SK-N-SH (cell line): ENCODE results near the gene ADCY5. TPM values are rescaled to one million over a fixed set of nuclear protein-coding genes. Genes with fewer than 3 reads are reported as not detected.

Experiments used
- CTCF ChIA-PET: fragments of 300-600, 350-600 bp; formaldehyde crosslinking; extraction: SDS; loops from one replicate; lab custom pipeline; 2021; lab: Yijun Ruan, JAX
- POLR2A ChIA-PET: fragments of 350-600 bp; sonication (Branson Sonifier 250); formaldehyde crosslinking; extraction: SDS; loops from one replicate; lab custom pipeline; 2020; ENCODE audit warnings: antibody characterized with exemption, inconsistent platforms; lab: Yijun Ruan, JAX
- DNase-seq: peaks from one replicate; pipeline ENCODE4 v3.0.0; 2012
- H2AFZ ChIP-seq: fragments of 200-600 bp; sonication (generic); 2 replicates; pipeline ENCODE4 v1.8.1; 2016; ENCODE audit warnings: antibody characterized with exemption, mild to moderate bottlenecking, low read depth
- H3F3A ChIP-seq: fragments of 200-600 bp; sonication (generic); replicated peaks from 2 replicates; pipeline ENCODE3; 2016; ENCODE audit warnings: antibody characterized with exemption, mild to moderate bottlenecking; ENCODE audit not compliant: insufficient read depth
- H3K27ac ChIP-seq, 2 experiments: fragments of 200-500 bp in 1 of 2; fragments of 200-600 bp in 1 of 2; sonication (Bioruptor generic) in 1 of 2; sonication (generic), shearing (Covaris generic) in 1 of 2; 2 replicates each; pipeline versions ENCODE4 v1.5.1 to v1.6.1; 2014 to 2016; ENCODE audit warnings: low read depth in 2 of 2, inconsistent platforms in 1 of 2, low read length in 1 of 2, mild to moderate bottlenecking in 1 of 2, mixed read lengths in 1 of 2
- H3K27me3 ChIP-seq: fragments of 200-600 bp; sonication (generic), shearing (Covaris generic); 2 replicates; pipeline ENCODE4 v1.6.1; 2016; ENCODE audit warnings: mixed run types; ENCODE audit not compliant: insufficient read depth
- H3K36me3 ChIP-seq, 2 experiments: fragments of 200-500 bp in 1 of 2; fragments of 200-600 bp in 1 of 2; sonication (Bioruptor generic) in 1 of 2; sonication (generic) in 1 of 2; replicated peaks in 1 of 2; 2 replicates each; pipeline versions ENCODE3 to v1.5.1; 2014 to 2016; ENCODE audit warnings: low read length in 1 of 2, mild to moderate bottlenecking in 1 of 2; ENCODE audit not compliant: insufficient read depth in 2 of 2, control insufficient read depth in 1 of 2
- H3K4me1 ChIP-seq, 2 experiments: fragments of 200-500 bp in 1 of 2; fragments of 200-600 bp in 1 of 2; sonication (Bioruptor generic) in 1 of 2; sonication (generic), shearing (Covaris generic) in 1 of 2; 2 replicates each; pipeline versions ENCODE4 v1.5.1 to v1.6.1; 2014 to 2016; ENCODE audit warnings: low read depth in 1 of 2, low read length in 1 of 2, mixed run types in 1 of 2; ENCODE audit not compliant: insufficient read depth in 2 of 2, control insufficient read depth in 1 of 2
- H3K4me2 ChIP-seq: fragments of 200-600 bp; sonication (generic), shearing (Covaris generic); 2 replicates; pipeline ENCODE4 v1.6.1; 2017; ENCODE audit warnings: mixed run types
- H3K4me3 ChIP-seq, 2 experiments: fragments of 200-500 bp in 1 of 2; fragments of 200-600 bp in 1 of 2; sonication (Bioruptor generic) in 1 of 2; sonication (generic), shearing (Covaris generic) in 1 of 2; 2 replicates each; pipeline versions ENCODE4 v1.5.1 to v1.8.1; 2014 to 2016; ENCODE audit warnings: low read depth in 2 of 2, inconsistent platforms in 1 of 2, low read length in 1 of 2, mild to moderate bottlenecking in 1 of 2, mixed read lengths in 1 of 2, moderate library complexity in 1 of 2
- H3K79me2 ChIP-seq: fragments of 200-600 bp; sonication (generic); 2 replicates; pipeline ENCODE4 v1.8.1; 2017; ENCODE audit warnings: mild to moderate bottlenecking; ENCODE audit not compliant: insufficient read depth
- H3K9ac ChIP-seq: fragments of 200-600 bp; sonication (generic); 2 replicates; pipeline ENCODE4 v1.6.1; 2017; ENCODE audit warnings: mixed run types
- H3K9me2 ChIP-seq: fragments of 200-600 bp; sonication (generic); 2 replicates; pipeline ENCODE4 v1.6.1; 2017; ENCODE audit warnings: mixed run types
- H3K9me3 ChIP-seq: fragments of 200-600 bp; sonication (generic); 2 replicates; pipeline ENCODE4 v1.6.1; 2017; ENCODE audit warnings: mixed run types, mild to moderate bottlenecking, moderate library complexity
- H4K20me1 ChIP-seq: fragments of 200-600 bp; sonication (generic); 2 replicates; pipeline ENCODE4 v1.6.1; 2017; ENCODE audit warnings: mild to moderate bottlenecking, mixed run types; ENCODE audit not compliant: insufficient read depth
- CHD2 ChIP-seq: fragments of 150-350 bp; IDR thresholded peaks from 2 replicates; pipeline ENCODE4 v1.6.1; 2018; ENCODE audit warnings: low read length; ENCODE audit not compliant: partially characterized antibody
- EP300 ChIP-seq, 2 experiments: IDR thresholded peaks; 2 replicates each; pipeline versions ENCODE4 v1.4.0 to v1.6.1; 2012; ENCODE audit warnings: borderline replicate concordance in 1 of 2, low read depth in 1 of 2, low read length in 1 of 2
- FOSL2 ChIP-seq: IDR thresholded peaks from 2 replicates; pipeline ENCODE4 v1.4.0; 2012; ENCODE audit warnings: low read depth, mild to moderate bottlenecking, moderate library complexity, borderline replicate concordance
- FOXJ3 ChIP-seq: sonication (generic); formaldehyde crosslinking; IDR thresholded peaks from 2 replicates; pipeline ENCODE4 v1.5.1; 2020; ENCODE audit warnings: mild to moderate bottlenecking, missing genetic modification reagents
- GATA2 ChIP-seq: sonication (generic); formaldehyde crosslinking; IDR thresholded peaks from 2 replicates; pipeline ENCODE4 v1.5.0; 2020; ENCODE audit warnings: mild to moderate bottlenecking, missing genetic modification reagents
- JUND ChIP-seq: IDR thresholded peaks from 2 replicates; pipeline ENCODE4 v1.4.0; 2012
- MEF2A ChIP-seq: IDR thresholded peaks from 2 replicates; pipeline ENCODE4 v1.4.0; 2012; ENCODE audit warnings: low read depth, borderline replicate concordance
- MXI1 ChIP-seq: IDR thresholded peaks from 2 replicates; pipeline ENCODE4 v1.6.1; 2012; ENCODE audit warnings: mild to moderate bottlenecking, low read depth, low read length, improper control_type of control experiment
- NFIC ChIP-seq: IDR thresholded peaks from 2 replicates; pipeline ENCODE4 v1.4.0; 2012; ENCODE audit warnings: borderline replicate concordance
- PBX3 ChIP-seq: IDR thresholded peaks from 2 replicates; pipeline ENCODE4; 2012
- POLR2AphosphoS5 ChIP-seq: IDR thresholded peaks from 2 replicates; pipeline ENCODE4 v1.6.1; 2012; ENCODE audit warnings: low read depth, low read length
- RAD21 ChIP-seq: IDR thresholded peaks from 2 replicates; pipeline ENCODE4 v1.6.1; 2012; ENCODE audit warnings: mild to moderate bottlenecking, low read length
- RFX5 ChIP-seq: IDR thresholded peaks from 2 replicates; pipeline ENCODE4 v1.6.1; 2012; ENCODE audit warnings: mild to moderate bottlenecking, improper control_type of control experiment, low read length
- RXRA ChIP-seq: IDR thresholded peaks from 2 replicates; pipeline ENCODE4 v1.4.0; 2012; ENCODE audit warnings: low read depth, mild to moderate bottlenecking, borderline replicate concordance
- SIN3A ChIP-seq: IDR thresholded peaks from 2 replicates; pipeline ENCODE4 v1.6.1; 2012; ENCODE audit warnings: low read depth, mild to moderate bottlenecking, low read length, moderate library complexity, borderline replicate concordance
- TAF1 ChIP-seq: IDR thresholded peaks from 2 replicates; pipeline ENCODE4 v1.6.1; 2012; ENCODE audit warnings: low read depth, mild to moderate bottlenecking, low read length, moderate library complexity, borderline replicate concordance
- TEAD4 ChIP-seq: IDR thresholded peaks from 2 replicates; pipeline ENCODE4 v1.4.0; 2012; ENCODE audit warnings: mild to moderate bottlenecking, borderline replicate concordance; ENCODE audit not compliant: insufficient read depth
- USF1 ChIP-seq: IDR thresholded peaks from 2 replicates; pipeline ENCODE4 v1.4.0; 2012; ENCODE audit warnings: low read depth, borderline replicate concordance
- USF2 ChIP-seq: fragments of 150-350 bp; IDR thresholded peaks from 2 replicates; pipeline ENCODE4 v1.6.1; 2017; ENCODE audit warnings: antibody characterized with exemption, low read length, low read depth, borderline replicate concordance
- YY1 ChIP-seq: IDR thresholded peaks from 2 replicates; pipeline ENCODE4 v1.4.0; 2012; ENCODE audit warnings: low read depth, mild to moderate bottlenecking
- WGBS: methylation state at CpG from one replicate; pipeline ENCODE4 v1.1.6; 2017; ENCODE audit warnings: low lambda C conversion rate; 5-methylcytosine and 5-hydroxymethylcytosine counted together
- polyA plus RNA-seq, 3 experiments: library from polyadenylated mRNA; depleted of rRNA; stranded (reverse); fragments of >200 nt; gene quantifications; 2 replicates each; pipeline ENCODE4 v1.2.3, GENCODE V29; 2012
- TF ChIP-seq, protein P1 (sequence below): IDR thresholded peaks from 2 replicates; pipeline ENCODE4 v1.4.0; 2012; ENCODE audit warnings: low read depth
- TF ChIP-seq, protein P2 (sequence below): IDR thresholded peaks from 2 replicates; pipeline ENCODE4 v1.4.0; 2012; ENCODE audit warnings: low read depth, borderline replicate concordance

Gene ADCY5
- polyA plus RNA-seq, 1 of the 3 experiments (the other 2 are of a cell fraction): 0.21 TPM

- no peak overlapping the region for H3K27ac ChIP-seq
- H3F3A ChIP-seq: no peaks in the 10 kb centered on the region
- H3K79me2 ChIP-seq: no peaks in the 10 kb centered on the region
- H3K4me3 ChIP-seq: no peak overlapping the region
- 64% methylated on average over 6 of the region's 6 CpGs for WGBS
- H4K20me1 ChIP-seq: no peaks in the 10 kb centered on the region
- POLR2A ChIA-PET: no interaction called here
- no peak overlapping the region for H2AFZ ChIP-seq
- peaks cover 61% of the 10 kb centered on the region for H3K27me3 ChIP-seq
- CTCF ChIA-PET: interaction anchor here (0.6 to 4.5 kb wide), 8 partner anchors 10 to 1439 kb away, joined by 3 to 13 read pairs (median 3); no protein-coding TSS in a partner anchor
- DNase-seq: no peak
- no peaks in the 10 kb centered on the region for H3K36me3 ChIP-seq
- H3K9me3 ChIP-seq: no peaks in the 10 kb centered on the region
- no peaks in the 10 kb centered on the region for H3K9me2 ChIP-seq
- no peak overlapping the region for H3K9ac ChIP-seq
- peaks cover 0 to 5% of the 10 kb centered on the region in 2 experiments; a peak in 1 of 4 replicates for H3K4me1 ChIP-seq
- TF ChIP-seq POLR2AphosphoS5 (no peak), MEF2A (no peak), SIN3A (no peak), GATA2 (no peak), EP300 (IDR thresholded peaks at IDR 0.05; ENCODE audit: borderline replicate concordance in 1 of 2, low read depth in 1 of 2, low read length in 1 of 2) (no peak), USF1 (no peak), MXI1 (no peak), PBX3 (no peak), USF2 (no peak), TAF1 (no peak), RAD21 (no peak), RFX5 (no peak), JUND (no peak), YY1 (no peak)
- TF ChIP-seq, protein P1, sequence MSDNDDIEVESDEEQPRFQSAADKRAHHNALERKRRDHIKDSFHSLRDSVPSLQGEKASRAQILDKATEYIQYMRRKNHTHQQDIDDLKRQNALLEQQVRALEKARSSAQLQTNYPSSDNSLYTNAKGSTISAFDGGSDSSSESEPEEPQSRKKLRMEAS: no peak
- H3K4me2 ChIP-seq: no peak overlapping the region
Measured at GRCh38 chr3:123446610-123447109, 2.2 kb downstream of the ADCY5 start.

DNA sequence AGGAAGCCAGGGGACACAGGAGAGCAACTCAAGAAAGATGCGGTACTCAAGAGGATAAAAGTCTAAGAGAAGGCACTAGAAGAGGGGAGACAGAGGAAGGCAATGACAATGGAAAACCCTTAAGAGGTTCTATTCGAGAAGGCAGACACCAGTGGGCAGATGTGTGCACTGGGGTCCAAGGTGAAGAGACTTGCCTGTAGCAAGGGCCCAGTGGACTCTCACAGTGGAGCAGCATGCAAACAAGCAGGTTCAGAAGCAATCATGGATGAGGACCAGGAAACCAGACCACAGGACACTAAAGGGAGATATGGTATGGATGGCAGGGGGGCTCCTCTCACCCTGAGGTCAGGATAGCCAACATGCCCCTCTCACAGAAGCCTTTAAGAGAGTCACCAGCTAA is 2.7 kb downstream of the ADCY5 start:
- TF ChIP-seq, protein P1: no peak
- TF ChIP-seq RFX5 (no peak), YY1 (no peak), FOSL2 (no peak), TEAD4 (no peak), MXI1 (no peak), NFIC (no peak), RXRA (no peak), USF1 (no peak), FOXJ3 (CRISPR knock-in tag) (no peak), CHD2 (no peak)
- TF ChIP-seq, protein P2, sequence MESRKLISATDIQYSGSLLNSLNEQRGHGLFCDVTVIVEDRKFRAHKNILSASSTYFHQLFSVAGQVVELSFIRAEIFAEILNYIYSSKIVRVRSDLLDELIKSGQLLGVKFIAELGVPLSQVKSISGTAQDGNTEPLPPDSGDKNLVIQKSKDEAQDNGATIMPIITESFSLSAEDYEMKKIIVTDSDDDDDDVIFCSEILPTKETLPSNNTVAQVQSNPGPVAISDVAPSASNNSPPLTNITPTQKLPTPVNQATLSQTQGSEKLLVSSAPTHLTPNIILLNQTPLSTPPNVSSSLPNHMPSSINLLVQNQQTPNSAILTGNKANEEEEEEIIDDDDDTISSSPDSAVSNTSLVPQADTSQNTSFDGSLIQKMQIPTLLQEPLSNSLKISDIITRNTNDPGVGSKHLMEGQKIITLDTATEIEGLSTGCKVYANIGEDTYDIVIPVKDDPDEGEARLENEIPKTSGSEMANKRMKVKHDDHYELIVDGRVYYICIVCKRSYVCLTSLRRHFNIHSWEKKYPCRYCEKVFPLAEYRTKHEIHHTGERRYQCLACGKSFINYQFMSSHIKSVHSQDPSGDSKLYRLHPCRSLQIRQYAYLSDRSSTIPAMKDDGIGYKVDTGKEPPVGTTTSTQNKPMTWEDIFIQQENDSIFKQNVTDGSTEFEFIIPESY: no peak
- H3K36me3 ChIP-seq: no peaks in the 10 kb centered on the region
- no peaks in the 10 kb centered on the region for H4K20me1 ChIP-seq
- H3K9ac ChIP-seq: no peak overlapping the region
- no peaks in the 10 kb centered on the region for H3F3A ChIP-seq
- no peak overlapping the region for H3K4me3 ChIP-seq
- H3K4me2 ChIP-seq: no peak overlapping the region
- peaks cover 0 to 5% of the 10 kb centered on the region in 2 experiments; a peak in 1 of 4 replicates for H3K4me1 ChIP-seq
- H2AFZ ChIP-seq: no peak overlapping the region
- H3K27ac ChIP-seq: no peak overlapping the region
- DNase-seq: no peak
- ChIA-PET CTCF (interaction anchor here (1.0 to 4.5 kb wide), 4 partner anchors 43 to 292 kb away, joined by 3 to 13 read pairs (median 3); no protein-coding TSS in a partner anchor), POLR2A (no interaction called here)
- WGBS: 66% methylated on average over 2 of the region's 2 CpGs
- H3K9me3 ChIP-seq: no peaks in the 10 kb centered on the region
- peaks cover 56% of the 10 kb centered on the region for H3K27me3 ChIP-seq
- no peaks in the 10 kb centered on the region for H3K9me2 ChIP-seq
- H3K79me2 ChIP-seq: no peaks in the 10 kb centered on the region
